Gastroesophageal sphincter (tissue), 4 donors: ENCODE results near the gene ZNF227. TPM values are rescaled to one million over a fixed set of nuclear protein-coding genes. Genes with fewer than 3 reads are reported as not detected.

Experiments
- ATAC-seq: fragments of 150-250 bp; one replicate; pipeline ENCODE4 v1.9.1; 2016; ENCODE audit warnings: mild to moderate bottlenecking, moderate library complexity
- H3K27ac ChIP-seq, 4 donors: fragments of 200-600 bp; sonication (generic) in 3 of 4; 1 replicate in 3 of 4; 2 replicates in 1 of 4; pipeline ENCODE4 v1.5.1; 2016 to 2019
- H3K27me3 ChIP-seq: fragments of 200-600 bp; sonication (generic); one replicate; pipeline ENCODE4 v1.5.1; 2019
- H3K36me3 ChIP-seq, 2 donors: fragments of 200-600 bp; sonication (generic); one replicate each; pipeline ENCODE4 v1.5.1; 2019; ENCODE audit warnings: control low read depth in 1 of 2
- H3K4me1 ChIP-seq, 3 donors: fragments of 200-600 bp; sonication (generic); 1 replicate in 2 of 3; 2 replicates in 1 of 3; pipeline ENCODE4 v1.5.1; 2016 to 2019; ENCODE audit warnings: control low read depth in 2 of 3
- H3K4me3 ChIP-seq, 2 donors: fragments of 200-600 bp; sonication (generic); one replicate each; pipeline ENCODE4 v1.5.1; 2019; ENCODE audit warnings: mild to moderate bottlenecking in 1 of 2, moderate library complexity in 1 of 2
- H3K9me3 ChIP-seq, 3 donors: fragments of 200-600 bp; sonication (generic); one replicate each; pipeline ENCODE4 v1.5.1; 2017 to 2019; ENCODE audit warnings: control low read depth in 2 of 3
- EP300 ChIP-seq: sonication (generic); formaldehyde crosslinking; IDR thresholded peaks from one replicate; pipeline ENCODE4 v1.6.1; 2017; ENCODE audit warnings: antibody characterized with exemption, mild to moderate bottlenecking
- POLR2A ChIP-seq, 2 donors: fragments of 450-650 bp; IDR thresholded peaks; one replicate each; pipeline ENCODE4 v1.6.1; 2017; ENCODE audit warnings: antibody characterized with exemption in 2 of 2, mild to moderate bottlenecking in 2 of 2, moderate library complexity in 1 of 2
- POLR2AphosphoS5 ChIP-seq: sonication (generic); formaldehyde crosslinking; IDR thresholded peaks from one replicate; pipeline ENCODE4 v1.6.1; 2017; ENCODE audit warnings: antibody characterized with exemption
- WGBS, 2 donors: methylation state at CpG; one replicate each; pipeline ENCODE4 v1.1.5; 2018; ENCODE audit warnings: low coverage in 1 of 2; 5-methylcytosine and 5-hydroxymethylcytosine counted together
- total RNA-seq, 4 donors: library from RNA; depleted of rRNA; stranded (reverse); fragments of >200 nt; gene quantifications; one replicate each; pipeline ENCODE4 v1.1.0, GENCODE V29; 2016
- TF ChIP-seq, protein P1 (sequence below), 4 experiments: fragments of 200-600 bp in 2 of 4; fragments of 450-650 bp in 2 of 4; sonication (generic) in 1 of 4; IDR thresholded peaks; one replicate each; pipeline ENCODE4 v1.5.1; 2017 to 2019; ENCODE audit warnings: antibody characterized with exemption in 4 of 4, mild to moderate bottlenecking in 2 of 4, moderate library complexity in 2 of 4

Gene ZNF227
- total RNA-seq, 4 donors from 2014 or later: 10.6 to 19.3 (median 14.7) TPM

- Histone ChIP-seq H3K4me3 (no peak overlapping the region), H3K4me1 (no peaks in the 10 kb centered on the region), H3K9me3 (peaks cover 0 to 99% (median 8%) of the 10 kb centered on the region in 3 donors), H3K27ac (no peak overlapping the region), H3K36me3 (peaks cover 17 to 78% of the 10 kb centered on the region in 2 donors), H3K27me3 (no peaks in the 10 kb centered on the region)
- ATAC-seq: no peak
- 46 to 51% methylated on average over 3 to 4 of the region's 4 CpGs for WGBS, 2 donors
- TF ChIP-seq POLR2A (IDR thresholded peaks at IDR 0.05) (no peak), POLR2AphosphoS5 (no peak), EP300 (no peak)
- TF ChIP-seq, protein P1, sequence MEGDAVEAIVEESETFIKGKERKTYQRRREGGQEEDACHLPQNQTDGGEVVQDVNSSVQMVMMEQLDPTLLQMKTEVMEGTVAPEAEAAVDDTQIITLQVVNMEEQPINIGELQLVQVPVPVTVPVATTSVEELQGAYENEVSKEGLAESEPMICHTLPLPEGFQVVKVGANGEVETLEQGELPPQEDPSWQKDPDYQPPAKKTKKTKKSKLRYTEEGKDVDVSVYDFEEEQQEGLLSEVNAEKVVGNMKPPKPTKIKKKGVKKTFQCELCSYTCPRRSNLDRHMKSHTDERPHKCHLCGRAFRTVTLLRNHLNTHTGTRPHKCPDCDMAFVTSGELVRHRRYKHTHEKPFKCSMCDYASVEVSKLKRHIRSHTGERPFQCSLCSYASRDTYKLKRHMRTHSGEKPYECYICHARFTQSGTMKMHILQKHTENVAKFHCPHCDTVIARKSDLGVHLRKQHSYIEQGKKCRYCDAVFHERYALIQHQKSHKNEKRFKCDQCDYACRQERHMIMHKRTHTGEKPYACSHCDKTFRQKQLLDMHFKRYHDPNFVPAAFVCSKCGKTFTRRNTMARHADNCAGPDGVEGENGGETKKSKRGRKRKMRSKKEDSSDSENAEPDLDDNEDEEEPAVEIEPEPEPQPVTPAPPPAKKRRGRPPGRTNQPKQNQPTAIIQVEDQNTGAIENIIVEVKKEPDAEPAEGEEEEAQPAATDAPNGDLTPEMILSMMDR (IDR thresholded peaks at IDR 0.05): no peak
Observed at GRCh38 chr19:44284968-44285367, 72.6 kb downstream of the ZNF227 start.

Other genes with a start within 250 kb of the ZNF227 start
- 1 to 10 TPM; 6.2 to 6.9 (median 6.4) TPM for gene ZNF155, start 228.3 kb upstream of the ZNF227 start, total RNA-seq
- gene ZNF230, start 209.6 kb upstream of the ZNF227 start, total RNA-seq: 1 to 10 TPM; 2.8 to 6.1 (median 3.7) TPM
- 1 to 10 TPM; 2.0 to 4.9 (median 2.5) TPM for gene ZNF222, start 187.2 kb upstream of the ZNF227 start, total RNA-seq
- gene ZNF223, start 160.5 kb upstream of the ZNF227 start, total RNA-seq: 1 to 10 TPM; 2.3 to 5.5 (median 4.4) TPM
- 1 to 10 TPM; 2.0 to 2.5 (median 2.4) TPM for gene ZNF284, start 140.4 kb upstream of the ZNF227 start, total RNA-seq
- gene ZNF224, start 118.2 kb upstream of the ZNF227 start, total RNA-seq: 10 to 100 TPM; 12.5 to 33.0 (median 16.8) TPM
- gene ZNF225, start 99.1 kb upstream of the ZNF227 start, total RNA-seq: 1 to 10 TPM; 4.3 to 4.5 (median 4.4) TPM
- gene ZNF234, start 71.0 kb upstream of the ZNF227 start, total RNA-seq: 1 to 10 TPM; 6.7 to 9.3 (median 7.1) TPM
- gene ZNF226, start 47.4 kb upstream of the ZNF227 start, total RNA-seq: 10 to 100 TPM; 14.7 to 28.2 (median 20.5) TPM
- 1 to 10 TPM in 3 of 4 donors, under 1 TPM in 1; 0.37 to 1.9 (median 1.4) TPM for gene ZNF233, start 47.4 kb downstream of the ZNF227 start, total RNA-seq
- gene ZNF235, start 92.5 kb downstream of the ZNF227 start, total RNA-seq: 10 to 100 TPM in 1 of 4 donors, 1 to 10 TPM in 3; 5.6 to 15.6 (median 7.9) TPM
- gene ZNF112, start 144.1 kb downstream of the ZNF227 start, total RNA-seq: 10 to 100 TPM in 1 of 4 donors, 1 to 10 TPM in 3; 4.3 to 10.9 (median 5.1) TPM
- 1 to 10 TPM; 2.7 to 6.6 (median 4.3) TPM for gene ZNF285, start 189.1 kb downstream of the ZNF227 start, total RNA-seq
- gene ZNF229, start 235.9 kb downstream of the ZNF227 start, total RNA-seq: 1 to 10 TPM; 4.3 to 9.0 (median 5.3) TPM